HUES64 (cell line): ENCODE measurements around the gene DYNLRB1.

Experiments used
- H3K27ac ChIP-seq: 2 replicates; pipeline ENCODE4 v1.7.0; 2013; ENCODE audit warnings: low read depth, low read length, inconsistent platforms
- H3K27me3 ChIP-seq: 2 replicates; pipeline ENCODE4 v1.6.1; 2013; ENCODE audit warnings: mild to moderate bottlenecking, low read length; ENCODE audit not compliant: insufficient read depth
- H3K36me3 ChIP-seq: 2 replicates; pipeline ENCODE4 v1.6.1; 2013; ENCODE audit warnings: mild to moderate bottlenecking, low read length; ENCODE audit not compliant: insufficient read depth
- H3K4me1 ChIP-seq: 2 replicates; pipeline ENCODE4 v1.6.1; 2013; ENCODE audit warnings: mild to moderate bottlenecking, low read length, moderate library complexity; ENCODE audit not compliant: insufficient read depth
- H3K4me3 ChIP-seq: 2 replicates; pipeline ENCODE4 v1.5.1; 2013; ENCODE audit warnings: mild to moderate bottlenecking, low read length, moderate library complexity
- H3K9ac ChIP-seq: 2 replicates; pipeline ENCODE4 v1.6.1; 2013; ENCODE audit warnings: mild to moderate bottlenecking, low read depth, low read length
- H3K9me3 ChIP-seq: 2 replicates; pipeline ENCODE4 v1.6.1; 2013; ENCODE audit warnings: low read depth, low read length; ENCODE audit not compliant: insufficient read depth
- WGBS: fragments of 150-250, 120-280 bp; methylation state at CpG from one replicate; pipeline ENCODE4 v1.1.7; 2013; ENCODE audit warnings: missing lambda C conversion rate; 5-methylcytosine and 5-hydroxymethylcytosine counted together

Gene DYNLRB1

GRCh38 chr20:34525709-34526416 is 9.6 kb downstream of the DYNLRB1 start:
- H3K36me3 ChIP-seq, result peaks cover 56% of the 10 kb centered on the region
- no peaks in the 10 kb centered on the region for H3K4me1 ChIP-seq
- H3K9ac ChIP-seq, result no peak overlapping the region
- no peaks in the 10 kb centered on the region for H3K27me3 ChIP-seq
- 86% methylated on average over 14 of the region's 14 CpGs for WGBS
- no peak overlapping the region for H3K27ac ChIP-seq
- H3K4me3 ChIP-seq, result no peak overlapping the region
- H3K9me3 ChIP-seq, result no peaks in the 10 kb centered on the region

GRCh38 chr20:34526466-34526865 is 10.2 kb downstream of the DYNLRB1 start:
- Histone ChIP-seq H3K9ac (no peak overlapping the region), H3K36me3 (peaks cover 59% of the 10 kb centered on the region), H3K27me3 (no peaks in the 10 kb centered on the region), H3K9me3 (no peaks in the 10 kb centered on the region), H3K27ac (no peak overlapping the region), H3K4me1 (no peaks in the 10 kb centered on the region), H3K4me3 (no peak overlapping the region)
- 97% methylated on average over 4 of the region's 5 CpGs for WGBS

GRCh38 chr20:34527016-34527415 is 10.8 kb downstream of the DYNLRB1 start:
- Histone ChIP-seq H3K27me3 (no peaks in the 10 kb centered on the region), H3K27ac (no peak overlapping the region), H3K9me3 (no peaks in the 10 kb centered on the region), H3K9ac (no peak overlapping the region), H3K4me1 (no peaks in the 10 kb centered on the region), H3K4me3 (no peak overlapping the region), H3K36me3 (peaks cover 63% of the 10 kb centered on the region)
- 97% methylated on average over 10 of the region's 10 CpGs for WGBS

- H3K27ac ChIP-seq, result no peak overlapping the region
- no peak overlapping the region for H3K9ac ChIP-seq
- WGBS, result 97% methylated on average over 5 of the region's 5 CpGs
- H3K4me1 ChIP-seq, result no peaks in the 10 kb centered on the region
- H3K36me3 ChIP-seq, result peaks cover 76% of the 10 kb centered on the region
- no peaks in the 10 kb centered on the region for H3K27me3 ChIP-seq
- no peaks in the 10 kb centered on the region for H3K9me3 ChIP-seq
- no peak overlapping the region for H3K4me3 ChIP-seq
Observed at GRCh38 chr20:34528921-34529297, 12.7 kb downstream of the DYNLRB1 start.

- Histone ChIP-seq H3K9me3 (no peaks in the 10 kb centered on the region), H3K36me3 (peaks cover 79% of the 10 kb centered on the region), H3K27me3 (no peaks in the 10 kb centered on the region), H3K9ac (no peak overlapping the region), H3K4me3 (no peak overlapping the region), H3K27ac (no peak overlapping the region), H3K4me1 (no peaks in the 10 kb centered on the region)
- WGBS, result 95% methylated on average over 3 of the region's 3 CpGs
Observed at GRCh38 chr20:34529742-34530141, 13.5 kb downstream of the DYNLRB1 start.

- H3K27ac ChIP-seq, result no peak overlapping the region
- WGBS, result 94% methylated on average over 5 of the region's 5 CpGs
- peaks cover 82% of the 10 kb centered on the region for H3K36me3 ChIP-seq
- H3K9me3 ChIP-seq, result no peaks in the 10 kb centered on the region
- H3K9ac ChIP-seq, result no peak overlapping the region
- H3K27me3 ChIP-seq, result no peaks in the 10 kb centered on the region
- no peak overlapping the region for H3K4me3 ChIP-seq
- H3K4me1 ChIP-seq, result no peaks in the 10 kb centered on the region
Observed at GRCh38 chr20:34530342-34530741, 14.1 kb downstream of the DYNLRB1 start.

GRCh38 chr20:34531608-34532265 is 15.5 kb downstream of the DYNLRB1 start:
- Histone ChIP-seq H3K9ac (no peak overlapping the region), H3K4me1 (no peaks in the 10 kb centered on the region), H3K9me3 (no peaks in the 10 kb centered on the region), H3K27ac (no peak overlapping the region), H3K27me3 (no peaks in the 10 kb centered on the region), H3K4me3 (no peak overlapping the region), H3K36me3 (peaks cover 82% of the 10 kb centered on the region)
- WGBS, result 93% methylated on average over 8 of the region's 8 CpGs

DNA sequence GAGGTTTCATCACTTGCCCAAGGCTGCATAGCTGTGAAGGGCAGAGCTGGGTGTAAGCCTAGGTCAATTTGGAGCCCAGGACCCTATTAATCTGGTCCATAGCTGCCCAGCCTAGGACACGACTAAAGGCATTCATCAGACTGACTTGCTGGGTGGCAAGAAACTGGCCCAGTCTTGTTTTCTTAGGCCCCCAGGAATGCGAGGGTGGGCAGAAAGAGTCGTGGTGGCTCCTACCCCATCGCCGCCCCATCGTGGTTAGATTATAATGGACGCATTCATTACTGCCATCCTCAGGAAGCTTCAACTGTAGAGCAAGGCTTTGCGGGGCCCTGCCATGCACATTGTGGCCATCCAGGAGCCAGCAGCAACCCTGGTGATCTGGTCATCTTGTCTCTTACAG is 16.1 kb downstream of the DYNLRB1 start:
- Histone ChIP-seq H3K4me1 (no peaks in the 10 kb centered on the region), H3K36me3 (peaks cover 78% of the 10 kb centered on the region), H3K27me3 (no peaks in the 10 kb centered on the region), H3K9me3 (no peaks in the 10 kb centered on the region), H3K9ac (no peak overlapping the region), H3K4me3 (no peak overlapping the region), H3K27ac (no peak overlapping the region)
- WGBS, result 97% methylated on average over 8 of the region's 8 CpGs

- Histone ChIP-seq H3K9me3 (no peaks in the 10 kb centered on the region), H3K9ac (no peak overlapping the region), H3K4me3 (no peak overlapping the region), H3K36me3 (peaks cover 77% of the 10 kb centered on the region), H3K4me1 (no peaks in the 10 kb centered on the region), H3K27ac (no peak overlapping the region), H3K27me3 (no peaks in the 10 kb centered on the region)
- whole genome bisulfite sequencing, result 94% methylated on average over 7 of the region's 7 CpGs
Observed at GRCh38 chr20:34532756-34533155, 16.5 kb downstream of the DYNLRB1 start.

DNA sequence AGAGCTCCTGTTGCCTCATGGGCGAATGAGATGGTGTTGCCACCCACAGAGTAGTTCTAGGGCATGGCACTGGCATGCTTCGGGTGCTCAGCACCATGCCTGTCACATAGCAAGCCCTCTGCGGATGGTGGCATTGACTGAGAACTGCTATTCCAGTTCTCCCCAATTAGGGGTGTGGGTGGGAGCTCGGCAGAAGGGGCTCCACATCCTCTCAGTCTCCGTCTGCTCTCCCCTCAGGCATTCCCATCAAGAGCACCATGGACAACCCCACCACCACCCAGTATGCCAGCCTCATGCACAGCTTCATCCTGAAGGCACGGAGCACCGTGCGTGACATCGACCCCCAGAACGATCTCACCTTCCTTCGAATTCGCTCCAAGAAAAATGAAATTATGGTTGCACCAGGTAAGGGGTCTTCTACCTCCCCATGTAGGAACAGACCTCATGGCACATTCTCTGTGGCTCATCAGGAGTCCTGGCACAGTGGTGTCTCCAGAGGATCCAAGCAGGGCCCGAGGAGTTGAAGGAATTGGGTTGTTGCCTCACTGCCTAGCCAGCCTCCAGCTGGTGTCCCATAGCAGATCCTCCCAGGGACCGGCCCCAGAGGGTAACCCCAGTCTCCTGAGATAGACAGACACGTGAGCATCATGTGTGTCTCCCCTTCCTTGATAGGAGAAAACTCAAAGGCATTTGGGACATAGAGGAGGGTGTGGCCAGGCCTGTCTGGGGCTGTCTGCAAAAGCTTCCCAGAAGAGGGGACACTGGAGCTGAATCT is 18.4 kb downstream of the DYNLRB1 start:
- peaks cover 69% of the 10 kb centered on the region for H3K36me3 ChIP-seq
- 96% methylated on average over 15 of the region's 15 CpGs for WGBS
- H3K4me3 ChIP-seq, result no peak overlapping the region
- no peak overlapping the region for H3K9ac ChIP-seq
- no peaks in the 10 kb centered on the region for H3K4me1 ChIP-seq
- H3K9me3 ChIP-seq, result no peaks in the 10 kb centered on the region
- H3K27me3 ChIP-seq, result no peaks in the 10 kb centered on the region
- H3K27ac ChIP-seq, result no peak overlapping the region

DNA sequence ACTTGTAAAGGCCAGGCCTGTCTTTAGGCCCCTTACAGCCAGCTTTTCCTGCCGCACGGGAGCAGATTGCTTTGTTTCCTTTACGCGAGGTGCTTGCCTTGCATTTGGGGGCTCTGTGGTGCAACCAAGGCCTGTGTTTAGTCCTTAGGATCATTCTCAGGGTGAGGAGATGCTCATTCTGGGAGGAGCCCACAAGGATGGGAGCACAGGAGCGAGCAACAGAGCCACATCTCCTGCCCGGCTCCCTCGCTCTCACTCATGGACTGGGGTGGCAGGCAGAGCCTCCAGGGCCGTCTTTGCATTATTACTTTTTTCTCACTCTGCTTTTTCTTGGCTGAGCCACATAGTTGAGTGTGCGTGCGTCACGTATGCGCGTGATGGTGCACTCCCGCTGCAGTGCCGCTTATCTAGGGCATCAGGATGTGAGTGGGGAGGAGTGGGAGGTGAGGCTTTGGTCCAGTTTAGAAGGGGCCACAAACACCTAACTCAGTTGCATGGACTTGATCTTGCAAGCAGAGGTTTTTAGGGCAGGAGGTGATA is 19.1 kb downstream of the DYNLRB1 start:
- H3K9ac ChIP-seq, result no peak overlapping the region

More for the DNA sequence above, 19.1 kb downstream of the DYNLRB1 start:
- 96% methylated on average over 15 of the region's 15 CpGs for WGBS
- H3K27ac ChIP-seq, result no peak overlapping the region
- H3K36me3 ChIP-seq, result peaks cover 68% of the 10 kb centered on the region
- no peak overlapping the region for H3K4me3 ChIP-seq
- H3K9me3 ChIP-seq, result no peaks in the 10 kb centered on the region
- H3K27me3 ChIP-seq, result no peaks in the 10 kb centered on the region
- no peaks in the 10 kb centered on the region for H3K4me1 ChIP-seq
